Stimulated activated CD8-positive, alpha-beta memory T cell treated with anti-CD3 and anti-CD28 coated beads, Interleukin-2, amount 100 ng/mL, for 48 hours (primary cell): ENCODE data around the gene CCL15.

ENCODE experiments used
- DNase-seq, 2 donors: peaks; one replicate each; pipeline ENCODE4 v3.0.0-alpha.2; 2020; ENCODE audit warnings: low read depth in 2 of 2

The CCL15 gene

DNA sequence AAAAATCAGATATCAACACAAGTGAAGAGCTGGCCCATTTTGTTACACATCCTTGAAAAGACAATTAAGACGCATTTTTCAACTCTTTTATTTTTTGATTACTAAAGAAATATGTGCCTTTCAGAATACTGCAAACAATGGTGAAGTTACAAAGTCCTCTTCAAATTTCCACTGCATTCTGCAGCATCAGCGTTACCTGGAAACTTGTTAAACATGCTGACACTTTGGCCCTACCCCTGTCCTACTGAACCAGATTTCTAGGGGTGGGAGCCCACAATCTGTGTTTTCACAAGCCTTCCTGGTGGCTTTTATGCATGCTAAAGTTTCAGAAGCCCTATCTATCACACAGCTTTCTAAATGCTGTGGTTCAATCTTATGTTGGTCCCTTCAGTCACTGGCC is 10.3 kb downstream of the CCL15 start:
- no peak for DNase-seq

DNA sequence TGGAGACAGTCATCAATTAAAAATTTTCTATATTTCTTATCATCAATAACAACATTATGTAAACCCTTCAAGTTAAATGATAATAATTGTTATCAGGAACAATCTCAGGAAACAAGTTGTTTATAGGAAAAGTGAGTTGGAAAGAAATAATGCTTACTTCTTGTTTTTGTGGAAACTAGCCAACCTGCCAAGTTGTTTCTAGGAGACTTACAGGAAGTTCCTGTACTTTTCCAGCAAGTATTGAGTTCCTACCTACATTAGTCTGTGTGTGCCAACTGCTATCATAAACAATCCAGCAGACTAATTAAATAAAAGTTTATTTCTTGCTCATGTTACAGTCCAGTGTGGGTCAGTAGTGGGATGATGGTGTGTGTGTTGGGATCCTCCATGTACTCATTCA is 13.2 kb downstream of the CCL15 start:
- DNase-seq: no peak

DNA sequence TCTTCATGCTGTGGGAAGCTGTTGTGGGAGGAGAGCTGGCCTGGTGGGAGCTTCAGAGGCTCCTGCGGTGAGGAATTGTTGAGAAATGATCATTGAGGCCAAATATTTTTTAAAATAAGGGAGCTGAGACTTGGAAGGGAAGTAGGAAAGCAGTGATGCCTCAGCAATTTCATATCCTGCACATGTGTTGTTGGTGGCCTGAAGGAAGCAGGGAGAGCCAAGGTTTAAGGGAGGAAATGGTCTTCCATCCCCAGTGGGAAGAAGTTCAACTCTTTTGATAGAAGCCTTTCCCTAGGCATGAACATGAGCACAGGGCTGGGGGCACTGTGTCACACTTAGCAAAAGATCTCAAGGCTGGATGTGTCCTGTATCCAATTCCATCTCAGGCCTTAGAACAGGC is 14.7 kb downstream of the CCL15 start, which contains the start of gene CCL14:
Gene CCL14, minus strand, starts transcription at position 87 of the 400 bp plus-strand sequence. Its CDS starts 80 bp downstream, at position 7.
- DNase-seq: no peak

DNA sequence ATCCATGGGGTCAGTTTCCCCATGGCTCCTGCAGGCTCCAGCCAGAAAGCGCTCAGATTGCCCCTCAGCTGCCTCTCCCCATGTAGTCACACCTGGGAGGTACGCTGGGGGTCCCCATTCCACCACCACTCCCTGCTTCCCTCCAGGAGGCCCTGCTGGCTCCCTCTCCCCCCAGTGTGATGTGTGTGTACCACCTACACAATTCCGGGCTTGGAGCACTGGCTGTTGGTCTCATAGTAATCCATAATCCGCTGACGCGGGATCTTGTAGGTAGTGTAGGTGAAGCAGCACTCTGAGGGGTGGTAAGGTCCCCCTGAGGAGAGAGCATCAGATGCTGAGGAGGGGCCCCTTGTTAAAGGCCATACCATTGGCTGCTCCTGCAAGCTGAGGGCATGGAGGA is 17.2 kb downstream of the CCL15 start:
- DNase-seq: no peak

DNA sequence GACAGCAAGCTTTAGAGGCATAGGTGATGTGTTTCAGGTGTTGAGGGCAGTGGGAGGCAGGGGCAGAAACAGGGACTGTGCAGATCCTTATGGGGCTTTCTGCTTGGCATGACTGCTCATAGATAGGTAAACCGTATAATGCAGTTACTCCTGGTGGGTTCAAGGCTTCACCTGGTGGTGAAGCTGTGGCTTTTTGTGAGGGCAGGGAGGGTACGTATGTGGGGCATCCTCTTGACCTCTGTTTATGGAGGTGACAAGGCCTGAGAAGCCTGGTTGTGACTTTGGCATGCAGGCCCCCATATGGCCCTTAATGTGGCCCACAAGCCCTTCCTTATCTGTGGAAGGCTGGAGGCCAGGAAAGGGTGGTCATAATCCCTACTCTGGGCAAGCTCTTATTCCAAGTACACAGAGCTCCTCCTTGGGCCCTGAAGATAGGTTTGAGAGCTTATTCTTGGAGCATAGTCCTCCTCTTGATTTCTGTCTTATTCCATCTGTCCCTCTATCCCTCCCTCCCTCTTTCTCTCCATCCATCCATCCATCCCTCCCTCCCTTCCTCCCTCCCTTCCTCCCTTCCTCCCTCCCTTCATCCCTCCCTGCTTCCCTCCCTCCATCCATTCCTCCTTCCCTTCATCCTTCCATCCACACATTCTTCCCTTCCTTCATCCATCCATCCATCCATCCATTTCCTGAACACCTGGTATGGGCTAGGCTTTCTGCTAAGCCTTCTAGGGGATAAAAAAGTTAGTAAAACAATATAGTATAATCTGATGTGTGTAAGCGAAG is 18.8 kb downstream of the CCL15 start:
- DNase-seq: no peak

DNA sequence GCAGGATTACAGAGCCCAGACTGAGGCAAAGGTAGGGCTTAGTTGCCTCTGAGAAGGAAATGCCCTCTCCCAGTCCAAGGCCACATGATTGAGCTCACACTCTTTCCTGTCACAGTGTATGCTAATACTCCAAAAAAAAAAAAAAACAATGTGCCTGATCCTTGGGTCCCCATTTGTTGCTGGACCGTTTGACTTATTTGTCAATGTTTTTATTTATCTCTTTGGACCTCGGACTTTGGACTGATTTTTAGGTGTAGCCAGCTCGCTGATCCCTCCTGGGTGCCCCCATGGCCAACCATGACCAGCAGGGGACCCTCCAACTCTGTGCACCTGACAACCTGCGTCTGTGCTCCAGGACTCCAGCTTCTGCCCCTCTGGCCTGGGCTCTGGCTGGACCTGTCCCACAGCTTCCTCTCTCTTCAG is 19.4 kb downstream of the CCL15 start:
- DNase-seq: no peak

DNA sequence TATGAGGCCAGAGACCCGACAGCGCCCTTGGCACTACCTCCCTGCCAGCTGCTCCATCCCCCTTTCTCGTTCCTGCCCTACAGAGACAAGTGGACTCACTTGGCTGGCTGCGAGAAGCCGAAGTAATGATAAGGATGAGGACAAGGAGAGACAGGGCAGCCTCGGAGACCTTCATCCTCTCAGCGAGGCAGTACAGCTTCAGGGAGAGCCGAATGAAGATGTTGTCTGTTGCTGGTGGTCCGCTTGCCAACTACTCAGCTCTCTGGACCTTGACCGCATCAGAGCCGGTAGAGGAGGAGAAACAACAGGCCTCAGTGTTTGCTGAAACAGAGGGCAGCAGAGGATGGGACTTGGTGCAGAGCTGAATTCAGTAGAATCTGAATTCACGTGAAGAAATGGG is 20.1 kb downstream of the CCL15 start, which contains the start of gene CCL16:
Gene CCL16, minus strand, starts transcription at position 252 of the 400 bp plus-strand sequence. Its CDS starts 77 bp downstream, at position 175.
- no peak for DNase-seq

DNA sequence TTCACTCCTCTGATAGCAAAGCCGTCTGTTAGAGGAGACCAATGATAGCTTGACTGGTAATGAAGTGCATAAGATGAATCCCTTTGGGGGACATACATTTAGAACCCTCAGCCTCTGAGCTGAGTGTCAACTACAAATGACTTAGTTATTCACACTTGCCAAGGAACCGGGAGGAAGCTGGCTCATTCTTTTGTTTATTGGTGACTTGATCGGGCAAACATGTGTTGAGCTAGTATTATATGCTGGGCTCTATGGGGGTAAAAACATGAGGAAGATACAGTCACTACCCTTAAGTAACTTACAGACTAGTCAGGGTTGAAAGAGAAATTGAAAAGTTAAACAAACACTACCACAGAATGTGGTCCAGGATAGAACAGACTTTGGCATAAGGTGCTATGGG is 23.0 kb downstream of the CCL15 start:
- no peak for DNase-seq

DNA sequence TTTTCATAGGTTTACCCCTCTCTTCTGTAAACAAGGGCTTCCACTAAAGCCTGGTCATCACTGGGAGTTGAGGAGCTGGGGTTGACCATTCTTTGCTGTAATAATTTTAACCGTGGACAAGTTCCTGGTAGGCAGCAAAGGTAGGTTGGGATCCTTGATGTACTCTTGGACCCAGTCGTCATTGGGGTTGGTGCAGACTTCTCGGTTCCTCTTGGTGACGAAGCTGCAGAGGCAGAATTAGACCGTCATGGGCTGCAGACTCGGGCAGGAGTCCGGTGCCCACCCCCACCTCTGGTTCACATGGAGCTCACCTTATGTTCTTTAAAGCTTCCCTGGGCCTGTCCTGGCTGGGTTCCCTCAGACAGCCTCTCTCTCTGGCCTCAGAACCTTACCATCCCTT is 23.8 kb downstream of the CCL15 start:
- no peak for DNase-seq

DNA sequence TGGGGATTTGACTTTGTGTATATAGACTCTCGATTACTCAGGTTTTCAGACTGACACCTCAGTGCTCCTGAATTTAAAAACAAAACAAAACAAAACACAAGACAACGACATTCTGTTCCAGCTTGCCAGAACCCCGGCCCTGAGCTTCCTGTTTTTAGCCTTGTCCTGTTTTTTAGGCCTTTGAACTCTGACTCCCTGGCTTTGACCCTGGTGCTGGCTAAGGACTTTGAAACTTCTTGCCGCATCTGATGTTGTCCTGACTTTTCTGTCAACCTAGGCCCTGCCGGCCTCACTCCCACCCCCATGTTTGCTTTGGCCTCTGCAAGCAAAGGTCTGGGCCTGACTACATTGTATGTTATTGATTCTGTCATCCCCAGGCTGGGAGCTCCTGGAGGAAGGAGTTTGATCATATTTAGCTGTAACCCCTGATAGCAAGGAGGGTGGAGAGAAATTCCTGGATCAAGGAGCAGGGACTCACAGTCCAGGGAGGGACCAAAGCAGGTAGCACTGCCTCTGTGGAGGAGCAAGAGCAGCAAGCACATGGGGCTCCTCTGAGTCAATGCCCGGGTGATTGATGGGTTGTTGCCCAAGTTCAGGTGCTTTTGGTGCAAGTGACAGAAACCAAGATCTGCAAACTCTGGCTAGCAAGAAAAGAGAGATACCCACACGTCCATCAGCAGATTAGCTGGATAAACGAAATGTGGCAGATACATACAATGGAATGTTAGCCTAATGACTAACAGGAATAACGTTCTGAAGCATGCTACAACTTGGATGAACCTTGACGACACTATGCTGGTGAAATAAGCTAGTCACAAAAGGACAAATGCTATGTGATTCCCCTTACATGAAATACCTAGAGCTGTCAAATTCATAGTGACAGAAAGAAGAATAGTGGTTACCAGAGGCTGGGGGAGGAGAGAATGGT is 27.8 kb downstream of the CCL15 start:
- no peak for DNase-seq

DNA sequence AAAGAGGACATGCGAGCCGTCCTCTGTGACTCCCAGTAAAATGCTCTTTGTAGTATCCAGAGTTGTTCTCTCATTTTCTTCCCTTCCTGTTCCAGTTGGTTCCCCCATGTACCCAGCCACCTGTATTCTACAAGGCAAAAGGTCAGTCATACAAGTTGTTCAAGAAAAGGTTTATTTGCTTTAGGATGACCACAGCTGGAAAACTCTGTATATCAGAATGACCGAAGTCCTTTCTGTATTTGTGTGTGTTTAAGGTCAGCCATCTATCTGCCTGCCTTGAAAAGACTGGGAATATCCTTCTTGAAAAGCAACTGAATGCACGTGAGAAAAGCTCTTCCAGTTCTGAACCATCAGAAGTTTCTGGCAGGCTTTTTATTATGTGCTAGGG is 28.4 kb downstream of the CCL15 start:
- no peak for DNase-seq

DNA sequence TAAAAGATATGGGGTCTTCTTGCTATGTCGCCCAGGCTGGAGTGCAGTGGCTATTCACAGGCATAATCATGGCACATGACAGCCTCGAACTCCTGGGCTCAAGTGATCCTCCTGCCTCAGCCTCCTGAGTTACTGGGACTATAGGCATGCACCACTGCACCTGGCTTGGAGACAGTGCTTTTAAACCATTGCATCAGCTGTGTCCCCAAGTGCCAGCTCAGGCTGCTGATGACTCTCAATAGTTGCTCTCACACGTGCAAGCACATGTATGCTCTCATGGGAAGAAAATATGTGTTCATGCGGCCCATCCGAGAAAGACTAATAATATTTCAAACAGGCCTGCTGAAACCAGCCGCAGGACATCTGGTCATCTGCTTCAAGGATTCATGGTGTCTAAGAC is 28.8 kb downstream of the CCL15 start:
- no peak for DNase-seq

DNA sequence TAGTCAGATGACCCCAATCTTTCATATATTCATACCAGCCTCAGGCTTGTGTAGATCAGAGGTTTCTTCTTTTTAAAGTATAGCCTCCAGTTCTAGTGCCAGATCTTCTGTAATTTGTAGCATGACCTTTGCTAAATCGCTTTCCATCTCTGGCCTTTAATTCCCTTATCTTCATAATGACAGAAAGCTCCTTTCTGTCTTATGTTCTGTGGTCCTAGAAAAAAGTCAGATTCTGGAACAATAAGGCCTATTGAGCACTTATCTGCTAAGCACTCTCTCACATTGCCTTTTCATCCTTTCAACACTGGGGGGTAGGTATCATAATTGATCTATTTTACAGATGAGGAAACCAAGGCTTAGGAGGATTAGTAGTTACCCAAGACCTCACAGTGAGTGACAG is 29.3 kb downstream of the CCL15 start:
- DNase-seq: no peak

DNA sequence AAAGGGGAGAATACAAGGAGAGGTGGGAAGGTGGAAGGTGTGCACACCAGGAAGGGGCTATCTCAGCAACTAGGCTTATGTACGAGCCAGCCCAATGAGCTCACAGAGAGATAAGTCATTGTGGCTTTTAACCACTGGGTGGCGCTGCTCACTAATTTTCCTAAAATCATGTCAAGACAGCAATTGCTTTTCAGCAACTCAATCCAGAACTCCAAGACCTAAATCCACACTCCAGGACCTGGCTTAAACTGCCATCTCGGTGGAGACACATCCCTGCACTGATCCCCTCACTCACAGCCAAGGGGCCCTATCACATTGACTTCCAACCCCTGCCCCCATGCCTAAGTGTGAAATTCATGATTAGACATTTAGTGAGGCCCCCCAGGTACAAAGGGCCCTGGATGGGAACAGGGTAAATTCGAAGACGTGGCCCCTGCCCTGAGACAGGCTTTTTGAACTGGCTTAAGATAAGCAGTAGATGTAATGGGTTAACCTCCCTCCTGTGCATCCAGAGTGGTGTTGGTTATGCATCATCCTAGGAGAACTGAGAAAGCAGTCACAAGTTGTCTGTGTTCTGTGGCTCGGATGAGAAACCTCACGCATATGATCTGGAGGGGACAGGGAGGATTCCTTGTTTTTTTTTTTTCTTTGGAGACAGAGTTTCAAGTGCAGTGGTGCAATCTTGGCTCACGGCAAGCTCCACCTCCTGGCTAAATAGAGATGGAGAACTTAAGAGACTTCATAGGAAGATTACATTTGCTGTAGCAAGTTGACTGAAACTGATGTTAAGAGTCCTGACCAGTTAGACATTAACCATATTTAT is 31.6 kb downstream of the CCL15 start:
- peak; percentile 57 to 64 for DNase-seq

DNA sequence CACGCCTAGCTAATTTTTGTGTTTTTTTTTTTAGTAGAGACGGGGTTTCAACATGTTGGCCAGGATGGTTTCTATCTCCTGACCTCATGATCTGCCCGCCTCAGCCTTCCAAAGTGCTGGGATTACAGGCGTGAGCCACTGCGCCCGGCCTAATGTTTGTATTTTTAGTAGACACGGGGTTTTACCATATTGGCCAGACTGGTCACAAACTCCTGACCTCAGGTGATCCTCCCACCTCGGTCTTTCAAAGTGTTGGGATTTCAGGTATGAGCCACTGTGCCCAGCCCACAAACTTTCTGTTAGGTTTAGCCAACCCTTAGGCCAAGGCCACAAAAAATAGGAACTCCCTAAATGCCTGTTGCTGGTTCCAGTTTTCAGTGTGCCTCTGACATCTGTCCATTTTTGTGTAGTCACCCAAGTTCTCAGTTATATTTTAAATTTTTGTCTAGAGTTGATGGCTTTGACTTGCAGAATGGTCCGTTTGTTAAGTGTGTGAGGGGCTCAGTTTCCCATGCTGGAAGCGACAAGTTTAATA is 32.8 kb downstream of the CCL15 start:
- no peak for DNase-seq

DNA sequence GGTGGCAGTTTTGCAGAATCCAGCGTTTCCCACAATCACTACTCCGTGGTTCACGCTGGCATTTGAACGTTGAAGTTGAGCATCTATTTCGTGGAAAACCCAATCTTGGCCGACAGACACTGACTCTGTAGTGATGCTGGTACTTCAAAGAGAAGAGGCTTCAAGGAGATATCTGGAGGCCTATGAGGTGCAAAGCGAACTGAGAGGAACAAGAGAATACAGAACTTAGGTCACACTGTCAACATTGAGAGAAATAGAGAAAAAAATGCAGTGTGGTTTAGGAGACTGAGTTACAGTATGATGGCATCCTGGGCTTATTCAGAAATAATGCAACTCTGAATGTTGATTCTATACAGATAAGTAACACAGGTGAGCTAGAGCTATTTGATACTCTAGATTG is 36.1 kb downstream of the CCL15 start:
- no peak for DNase-seq

DNA sequence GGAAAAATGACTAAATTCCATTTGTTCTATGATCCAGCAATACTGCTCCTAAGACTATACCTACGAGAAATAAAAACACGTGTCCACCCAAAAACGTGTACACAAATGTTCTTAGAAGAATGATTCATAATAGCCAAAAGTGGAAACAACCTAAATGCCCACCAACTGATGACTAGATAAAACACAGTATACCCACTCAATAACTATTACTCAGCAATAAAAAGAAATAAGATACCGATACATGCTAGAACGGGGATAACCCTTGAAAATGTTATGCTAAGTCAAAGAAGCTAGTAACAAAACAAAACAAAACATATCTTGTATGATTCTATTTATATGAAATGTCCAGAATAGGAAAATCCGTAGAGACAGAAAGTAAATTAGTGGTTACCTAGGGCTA is 37.7 kb downstream of the CCL15 start:
- no peak for DNase-seq

DNA sequence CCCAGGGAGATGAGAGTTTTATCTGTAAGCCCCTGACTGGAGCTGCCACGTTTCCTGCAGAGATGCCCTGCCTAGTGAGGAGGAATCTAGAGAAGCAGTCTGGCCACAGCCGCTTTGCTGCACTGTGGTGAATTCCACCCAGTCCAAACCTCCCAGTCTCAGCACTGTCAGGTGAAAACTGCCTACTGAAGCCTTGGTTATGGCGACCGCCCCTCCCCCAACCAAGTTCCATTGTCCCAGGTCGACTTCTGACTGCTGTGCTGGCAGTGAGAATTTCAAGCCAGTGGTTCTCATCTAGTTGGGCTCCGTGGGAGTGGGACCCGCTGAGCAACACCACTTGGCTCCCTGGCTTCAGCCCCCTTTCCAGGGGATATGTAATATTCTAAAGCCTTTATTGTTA is 47.6 kb downstream of the CCL15 start:
- no peak for DNase-seq

DNA sequence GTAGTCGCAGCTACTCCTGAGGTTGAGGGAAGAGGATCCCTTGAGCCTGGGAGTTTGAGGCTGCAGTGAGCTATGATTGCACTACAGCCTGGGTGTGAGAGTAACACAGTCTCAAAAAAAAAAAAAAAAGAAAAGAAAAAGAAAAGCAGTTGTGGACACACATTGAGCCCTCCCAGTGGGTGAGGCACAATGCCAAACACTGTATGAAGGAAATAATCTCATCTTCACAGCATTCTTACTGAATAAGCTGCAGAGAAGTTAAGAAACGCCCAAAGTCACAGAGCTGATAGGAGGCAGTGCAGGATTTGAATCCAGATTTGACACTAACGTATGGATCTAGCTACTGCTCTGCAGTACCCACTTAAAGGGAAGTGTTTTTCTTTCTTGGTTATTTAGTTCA is 52.0 kb downstream of the CCL15 start:
- DNase-seq: no peak

DNA sequence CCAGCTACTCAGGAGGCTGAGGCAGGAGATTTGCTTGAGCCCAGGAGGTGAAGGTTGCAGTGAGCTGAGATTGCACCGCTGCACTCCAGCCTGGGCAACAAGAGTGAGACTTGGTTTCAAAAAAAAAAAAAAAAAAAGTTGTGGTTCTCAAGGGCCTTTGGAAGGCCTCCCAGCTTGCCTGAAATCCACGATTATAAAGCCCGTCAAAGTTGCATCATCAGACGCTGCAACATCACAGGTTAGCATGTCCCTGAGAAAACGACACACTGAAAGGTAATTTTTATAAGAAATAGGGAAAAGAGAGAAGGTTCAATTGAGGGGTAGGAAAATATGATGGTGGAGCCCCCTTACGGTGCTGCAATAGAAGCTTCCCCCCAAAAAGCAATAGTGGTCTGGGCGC is 53.3 kb downstream of the CCL15 start:
- DNase-seq: no peak
